HG03175 (cell line): Measurements from ENCODE around the gene DUSP23.

Experiments used
- ATAC-seq: cut with Tn5 transposase; IDR thresholded peaks from one replicate; pipeline ENCODE4 v1.9.1; 2021; ENCODE audit warnings: mild to moderate bottlenecking, moderate library complexity; ENCODE audit not compliant: unreplicated experiment

Gene DUSP23

DNA sequence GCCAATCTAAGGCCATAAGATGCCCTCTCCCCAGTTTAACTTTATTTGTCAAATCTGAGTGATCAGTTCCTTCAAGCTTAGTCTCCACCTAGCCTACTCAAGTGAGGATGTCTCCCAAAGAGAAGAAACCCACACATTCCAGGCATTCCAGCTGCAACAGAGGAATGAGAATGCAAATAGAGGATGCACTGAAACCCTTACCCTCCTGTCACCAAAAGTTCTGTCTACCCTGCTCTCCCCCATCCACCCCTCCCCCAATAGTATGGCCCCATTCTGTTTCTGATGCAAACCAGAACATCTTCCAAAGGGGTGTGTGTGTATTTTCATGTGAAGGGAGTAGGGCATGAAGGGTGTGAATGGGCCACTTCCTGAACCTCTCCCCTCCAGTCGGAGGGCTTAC, 3.0 kb downstream of the DUSP23 start:
- ATAC-seq: no peak

DNA sequence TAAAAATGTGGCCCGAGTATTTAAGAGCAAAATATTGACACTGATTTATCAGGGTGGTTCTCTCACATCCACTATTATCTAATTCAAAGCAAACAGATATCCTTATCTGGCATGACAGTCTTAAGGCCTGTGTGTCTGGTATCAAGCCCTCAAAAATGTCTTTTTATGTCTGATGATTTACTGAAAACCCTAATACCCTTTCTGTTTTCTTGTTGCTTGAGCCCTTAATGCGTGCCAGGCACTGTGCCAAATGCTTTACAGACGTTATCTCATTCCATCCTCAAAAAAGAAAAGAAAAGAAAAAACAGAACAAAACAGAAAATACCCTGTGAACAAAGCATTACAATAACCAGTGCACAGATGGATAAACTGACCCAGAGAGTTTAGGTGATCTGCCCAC, 5.7 kb downstream of the DUSP23 start:
- ATAC-seq: no peak

DNA sequence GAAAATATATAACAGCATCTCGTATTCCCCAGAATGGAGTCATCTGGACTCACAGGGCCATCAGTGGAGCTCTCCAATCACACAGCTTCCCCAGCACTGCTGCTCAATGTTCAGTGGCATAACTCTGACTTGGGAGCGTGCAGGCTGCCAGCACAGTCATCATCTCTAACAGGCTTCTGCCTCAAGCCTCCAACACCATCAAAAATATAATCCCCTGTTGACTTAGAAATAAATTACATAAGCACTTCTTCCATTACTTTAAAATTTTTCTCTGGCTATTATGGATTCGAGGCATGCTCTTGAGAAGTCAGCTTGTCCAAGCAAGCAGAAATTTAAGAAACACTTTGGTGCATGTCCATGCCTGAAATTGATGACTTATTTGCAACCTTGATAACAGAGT, 6.2 kb downstream of the DUSP23 start:
- ATAC-seq: no peak

DNA sequence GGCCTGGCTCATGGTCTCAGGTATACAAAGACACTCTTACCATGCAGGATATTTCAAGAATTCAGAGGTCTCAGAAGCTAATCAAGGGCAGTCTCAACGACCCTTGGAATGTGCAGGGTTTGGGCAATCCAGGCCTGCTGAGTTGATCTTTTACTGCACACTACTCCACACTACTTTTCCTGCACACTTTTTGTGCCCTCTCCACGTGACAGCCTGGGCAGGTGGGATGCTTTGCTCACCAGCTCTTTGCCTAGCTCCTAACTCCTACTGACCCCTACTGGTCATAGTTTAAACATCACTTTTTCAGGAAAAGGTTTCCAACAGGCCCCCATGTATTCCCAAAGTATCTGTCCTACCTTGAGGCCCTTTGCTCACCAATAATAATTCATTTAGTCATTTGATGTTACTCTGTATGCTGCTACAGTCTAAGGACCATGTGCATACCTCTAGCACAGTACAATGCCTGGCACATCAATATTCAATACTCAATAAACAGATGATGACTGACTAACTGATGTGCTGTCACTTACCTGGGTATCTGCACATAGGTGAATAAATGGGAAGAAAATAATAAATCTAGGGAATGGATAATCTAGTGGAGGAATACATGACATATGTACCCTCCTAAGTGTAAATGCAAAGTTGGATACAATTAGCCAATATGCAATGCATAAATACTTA, 9.6 kb downstream of the DUSP23 start:
- no peak for ATAC-seq

DNA sequence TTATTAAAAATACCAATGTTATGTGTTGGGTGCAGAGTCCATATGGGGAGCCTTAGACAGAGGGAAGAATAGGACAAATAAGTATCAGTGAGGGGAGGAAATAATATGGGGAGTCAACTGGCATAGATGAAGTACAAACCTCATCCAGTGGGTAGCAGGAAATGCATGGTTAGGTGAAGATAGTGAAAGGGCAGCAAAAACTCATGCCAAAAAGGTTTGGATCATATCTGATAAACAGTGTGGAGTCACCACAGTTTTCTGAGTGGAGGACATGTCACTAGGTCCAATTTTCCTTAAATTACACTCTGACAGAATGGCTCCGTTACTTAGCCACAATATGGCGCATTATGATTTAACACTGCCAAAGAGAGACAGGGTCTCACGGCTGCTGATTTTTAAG, 10.3 kb downstream of the DUSP23 start:
- no peak for ATAC-seq

DNA sequence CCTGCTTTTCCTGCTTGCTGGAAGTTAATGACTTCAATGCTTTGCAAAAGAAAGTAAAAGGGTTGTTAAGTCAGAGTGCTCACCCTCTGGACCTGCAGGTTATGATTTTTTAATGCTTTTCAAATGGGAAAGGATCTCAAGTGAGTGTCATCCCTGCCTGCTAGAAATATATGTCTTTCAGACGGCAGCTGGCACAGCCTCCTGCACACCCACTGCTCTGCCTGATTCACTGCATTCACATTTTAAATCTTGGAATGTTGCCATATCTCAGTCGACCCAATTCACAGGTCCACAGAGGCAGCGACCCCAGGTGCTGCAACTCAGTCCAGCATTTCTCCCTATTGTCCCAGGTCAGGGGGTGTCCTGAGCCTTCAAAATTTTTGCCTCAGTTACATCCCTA, 10.7 kb downstream of the DUSP23 start:
- no peak for ATAC-seq

DNA sequence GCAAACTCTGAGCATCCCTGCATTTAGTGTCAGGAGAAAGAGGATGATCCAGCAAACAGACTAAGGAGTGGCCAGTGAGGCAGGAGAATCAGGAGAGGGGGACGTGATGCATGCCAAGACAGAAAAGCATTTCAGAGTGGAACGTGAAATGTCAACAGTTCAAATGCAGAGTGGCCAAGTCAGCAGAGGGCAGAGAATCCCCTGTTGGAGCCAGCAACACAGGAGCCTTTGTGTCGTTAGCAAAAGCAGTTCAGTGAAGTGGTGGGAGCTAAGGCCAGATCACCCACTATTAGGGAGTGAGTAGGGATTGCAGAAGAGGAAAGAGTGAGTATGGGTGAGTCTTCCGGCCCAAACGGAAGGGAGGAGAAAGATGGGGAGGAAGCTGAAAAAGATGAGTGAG, 14.8 kb downstream of the DUSP23 start:
- no peak for ATAC-seq

DNA sequence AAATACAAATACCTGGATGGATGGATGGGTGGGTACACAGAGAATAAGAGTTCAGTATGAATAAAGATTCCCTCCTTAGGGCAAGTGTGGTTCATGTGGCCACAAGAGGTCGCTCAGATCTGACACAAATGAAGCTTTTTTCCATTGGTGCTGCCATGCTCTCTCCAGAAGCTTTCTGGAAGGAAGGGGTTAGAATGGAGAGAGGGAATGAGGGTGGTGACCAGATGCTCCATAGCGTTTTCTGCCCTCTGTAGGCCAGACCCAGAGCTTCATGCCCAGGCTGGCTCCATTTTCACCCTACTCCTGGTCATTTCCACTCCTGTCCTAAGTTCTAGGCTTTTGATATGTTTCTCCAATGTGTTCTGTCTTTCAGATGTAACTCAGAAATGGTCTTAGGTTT, 18.1 kb downstream of the DUSP23 start:
- ATAC-seq: no peak

DNA sequence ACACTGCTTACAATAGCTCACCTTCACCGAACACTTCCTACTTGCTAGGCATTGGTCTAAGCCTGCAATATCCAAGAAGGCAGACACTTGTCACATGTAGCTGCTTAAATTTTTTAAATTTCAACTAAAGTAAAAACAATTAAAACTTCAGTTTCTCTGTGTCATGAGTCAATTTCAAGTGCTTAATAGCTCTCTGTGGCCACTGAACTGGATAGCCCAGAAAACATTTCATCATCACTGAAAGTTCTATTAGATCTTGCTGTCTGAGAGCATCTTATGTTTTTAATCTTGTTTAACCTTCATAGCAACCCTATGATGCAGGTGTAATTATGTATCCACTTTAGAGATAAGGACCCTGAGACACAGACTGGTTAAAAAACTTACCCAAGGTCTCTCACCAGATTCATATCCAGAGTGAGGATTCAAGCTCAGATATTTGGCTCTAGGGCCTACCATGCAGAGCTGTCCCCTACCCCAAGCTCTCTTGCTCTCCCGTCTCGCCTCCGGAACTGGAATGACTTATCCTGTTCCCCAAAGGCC, 18.8 kb downstream of the DUSP23 start:
- no peak for ATAC-seq

DNA sequence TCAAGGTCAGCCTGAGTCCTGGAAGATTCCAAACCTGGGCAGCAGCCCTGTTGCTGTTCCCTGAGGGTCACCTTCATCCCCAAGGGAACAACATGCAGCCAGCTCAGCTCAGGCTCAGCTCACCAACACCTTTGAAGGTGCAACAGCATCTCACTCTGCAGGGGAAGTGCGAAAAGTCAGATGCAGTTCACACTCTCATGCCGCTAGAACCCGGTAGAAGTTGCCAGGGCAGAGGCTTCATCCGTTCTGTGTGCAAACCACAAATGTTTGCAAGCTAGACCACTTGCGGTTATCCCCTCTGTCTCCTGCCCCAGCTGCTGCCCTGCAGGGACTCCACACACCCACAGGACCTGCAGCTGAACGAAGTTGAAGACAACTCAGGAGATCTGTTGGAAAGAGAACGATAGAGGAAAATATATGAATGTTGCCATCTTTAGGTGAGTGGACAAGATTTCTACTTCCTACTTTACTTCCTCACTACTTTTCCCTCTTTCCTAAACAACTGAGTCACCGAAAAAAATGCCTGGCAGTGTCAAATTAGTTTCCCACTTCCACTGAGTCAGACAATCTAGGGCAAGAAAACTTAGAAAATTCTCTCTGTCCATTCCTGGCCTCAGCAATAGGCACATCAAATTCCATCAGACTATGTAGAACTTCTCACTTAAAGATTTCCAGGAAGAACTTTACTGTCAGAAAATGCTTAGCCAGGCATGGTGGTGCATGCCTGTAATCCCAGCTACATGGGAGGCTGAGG, 19.6 kb downstream of the DUSP23 start:
- peak; percentile 64 for ATAC-seq

DNA sequence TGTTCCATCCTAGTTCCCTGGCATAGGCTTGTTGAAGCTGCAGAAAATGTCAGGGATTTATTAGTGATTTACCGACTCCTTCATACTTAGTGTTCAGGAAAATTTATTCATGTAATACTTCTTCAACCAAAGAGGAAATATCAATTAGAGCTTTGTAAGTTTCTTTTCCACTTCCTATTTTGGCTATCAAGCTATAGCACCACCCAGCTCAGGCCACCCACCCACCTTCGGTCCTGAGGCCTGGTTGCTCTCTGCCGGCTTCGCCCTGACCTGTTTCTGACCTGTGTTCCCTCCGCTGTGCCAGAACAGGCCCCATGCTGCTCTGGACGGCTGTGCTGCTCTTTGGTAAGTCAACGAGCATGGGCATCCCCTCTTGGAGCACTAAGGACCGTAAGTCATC, 21.3 kb downstream of the DUSP23 start, which contains the start of gene FCRL6:
Gene FCRL6 (plus strand): TSS at position 250 of the 400 bp plus-strand sequence. CDS start 65 bp downstream, at position 315.
- no peak for ATAC-seq

DNA sequence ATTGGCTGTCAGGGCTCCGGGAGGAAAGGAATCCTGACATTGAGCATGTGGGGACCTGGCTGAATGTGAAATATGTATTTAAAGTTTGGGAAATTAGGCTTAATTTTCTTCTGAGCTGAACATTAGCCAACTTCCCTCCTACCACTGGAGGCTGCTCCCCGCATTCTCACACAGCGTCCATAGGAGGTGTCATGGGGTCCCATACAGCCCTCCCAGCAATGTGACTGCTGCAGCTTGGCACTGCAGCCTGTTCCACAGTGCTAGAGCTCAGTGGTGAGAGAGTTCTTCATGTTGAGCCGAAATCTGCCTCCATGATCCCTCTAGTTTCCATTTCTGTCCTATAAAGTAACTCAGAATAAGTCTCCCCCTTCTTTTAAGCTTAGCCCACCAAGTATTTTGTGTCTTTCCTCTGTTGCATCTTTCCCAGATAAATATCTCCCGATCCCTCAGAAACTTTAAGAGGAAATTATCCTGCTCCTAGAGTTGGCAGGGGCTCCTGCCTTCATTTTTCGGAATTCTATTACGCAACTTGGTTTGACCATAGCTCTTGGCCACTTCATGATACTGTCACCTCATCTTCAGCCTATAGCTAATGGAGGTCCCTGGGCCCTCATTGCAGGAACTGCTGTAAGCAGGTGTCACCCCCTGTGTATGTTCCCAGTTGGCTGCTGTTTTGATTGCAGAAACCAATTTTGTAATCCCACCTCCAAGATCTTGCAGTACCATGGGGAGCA, 23.4 kb downstream of the DUSP23 start:
- ATAC-seq: no peak

DNA sequence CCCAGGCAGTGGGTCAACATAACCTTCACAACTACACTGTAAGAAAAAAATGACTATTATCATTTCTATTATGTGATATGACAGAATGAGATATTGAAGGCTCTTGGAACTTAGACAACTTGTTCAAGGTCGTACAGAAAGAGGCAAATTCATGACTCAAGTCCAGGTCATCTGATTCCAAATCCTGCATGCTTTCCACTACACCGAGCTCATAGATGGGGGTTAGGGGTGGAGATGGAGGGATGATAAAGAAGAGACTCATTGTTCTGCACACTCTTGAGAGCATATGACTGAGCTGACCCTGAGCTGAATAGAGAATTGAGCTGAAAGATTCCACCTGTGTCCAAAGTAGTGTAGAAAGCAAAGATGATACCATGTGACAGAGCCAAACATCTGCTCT, 24.2 kb downstream of the DUSP23 start:
- ATAC-seq: no peak

DNA sequence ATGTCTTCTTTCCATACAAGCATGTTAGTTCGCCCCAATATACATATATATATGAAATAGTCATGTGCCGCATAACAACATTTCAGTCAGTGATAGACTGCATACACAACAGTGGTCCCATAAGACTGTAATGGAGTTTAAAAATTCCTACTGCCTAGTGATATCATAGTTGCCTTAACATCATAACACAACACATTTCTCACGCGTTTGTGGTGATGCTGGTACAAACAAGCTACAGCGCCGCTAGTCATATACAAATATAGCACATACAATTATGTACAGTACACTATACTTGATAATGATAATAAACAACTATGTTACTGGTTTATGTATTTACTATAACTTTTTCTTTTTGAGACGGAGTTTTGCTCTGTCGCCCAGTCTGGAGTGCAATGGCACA, 35.2 kb downstream of the DUSP23 start:
- ATAC-seq: no peak

DNA sequence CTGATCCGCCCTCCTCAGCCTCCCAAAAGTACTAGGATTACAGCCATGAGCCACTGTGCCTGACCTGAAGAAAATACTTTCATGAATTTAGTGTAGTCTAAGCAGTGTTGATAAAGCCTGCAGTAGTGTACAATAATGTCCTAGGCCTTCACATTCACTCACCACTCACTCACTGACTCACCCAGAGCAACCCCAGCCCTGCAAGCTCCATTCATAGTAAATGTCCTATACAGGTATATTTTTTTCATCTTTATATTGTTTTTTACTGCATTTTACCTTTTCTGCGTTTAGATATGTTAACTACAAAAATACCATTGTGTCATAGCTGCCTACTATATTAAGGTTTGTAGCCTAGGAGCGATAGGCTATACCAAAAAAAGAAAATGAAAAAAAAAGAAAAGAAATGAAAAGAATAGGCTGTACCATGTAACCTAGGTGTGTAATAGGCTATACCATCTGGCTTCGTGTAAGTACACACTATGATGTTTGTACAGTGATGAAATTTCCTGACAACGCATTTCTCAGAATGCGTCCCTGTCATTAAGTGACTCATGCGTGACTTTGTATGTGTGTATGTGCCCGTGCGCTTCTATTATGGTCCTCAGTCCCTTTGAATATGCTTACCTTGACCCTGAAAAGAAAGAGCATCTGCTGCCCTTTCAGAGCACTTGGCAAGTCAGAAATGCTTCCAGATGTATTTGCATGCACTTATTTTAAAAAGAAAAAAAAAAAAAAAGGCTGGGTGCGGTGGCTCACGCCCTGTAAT, 36.7 kb downstream of the DUSP23 start:
- no peak for ATAC-seq

DNA sequence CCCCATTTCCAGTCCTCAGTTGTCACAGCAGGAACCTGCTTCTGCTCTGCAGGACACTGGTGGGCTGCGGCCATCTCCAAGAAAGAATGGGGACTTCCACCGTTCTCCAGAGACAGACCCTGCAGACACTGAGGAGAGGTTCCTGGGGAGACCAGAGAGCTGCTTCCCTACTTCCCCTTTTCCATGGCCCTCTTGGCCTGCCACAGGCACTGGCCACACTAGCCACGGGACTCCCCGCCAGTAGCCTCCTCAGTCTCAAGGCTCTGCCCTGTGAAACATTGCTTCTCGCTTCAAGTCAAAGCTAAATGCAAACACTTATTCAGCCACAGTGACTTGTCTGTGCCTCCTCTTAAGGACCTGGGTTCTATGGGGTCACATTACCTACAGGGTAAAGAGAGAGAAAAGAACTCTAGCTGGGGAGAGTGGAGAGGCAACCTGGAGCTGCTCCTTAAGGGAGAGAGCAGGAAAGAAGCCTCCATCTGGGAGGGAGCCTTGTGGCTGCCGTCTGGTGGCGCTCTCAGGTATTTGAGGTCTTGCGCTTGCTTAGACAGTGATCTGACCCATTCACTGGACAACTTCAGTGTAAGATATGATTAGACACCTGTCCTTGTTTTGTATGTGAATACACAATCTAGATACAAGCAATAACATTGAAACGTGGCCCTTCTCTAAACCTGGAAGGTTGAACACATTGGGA, 40.6 kb downstream of the DUSP23 start:
- no peak for ATAC-seq

DNA sequence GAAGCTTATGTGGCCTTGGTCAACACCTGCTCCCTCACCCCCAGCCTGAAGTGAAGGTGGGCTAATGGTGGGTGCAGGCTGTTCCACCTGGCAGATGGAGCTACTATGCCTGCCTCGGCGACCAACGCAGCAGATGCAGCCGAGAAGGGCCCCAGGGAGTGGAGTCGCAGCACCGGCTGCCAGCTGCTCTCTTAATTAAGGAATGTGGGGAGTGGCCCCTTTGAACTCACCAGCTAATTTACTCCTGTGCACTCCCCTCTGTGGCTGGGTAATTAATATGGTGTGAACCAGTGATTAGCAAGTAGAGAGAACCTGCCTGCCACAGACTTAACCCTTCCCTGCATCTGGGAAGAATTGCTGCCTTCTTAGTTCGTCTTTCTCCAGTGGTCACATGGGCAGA, 42.6 kb downstream of the DUSP23 start:
- no peak for ATAC-seq

DNA sequence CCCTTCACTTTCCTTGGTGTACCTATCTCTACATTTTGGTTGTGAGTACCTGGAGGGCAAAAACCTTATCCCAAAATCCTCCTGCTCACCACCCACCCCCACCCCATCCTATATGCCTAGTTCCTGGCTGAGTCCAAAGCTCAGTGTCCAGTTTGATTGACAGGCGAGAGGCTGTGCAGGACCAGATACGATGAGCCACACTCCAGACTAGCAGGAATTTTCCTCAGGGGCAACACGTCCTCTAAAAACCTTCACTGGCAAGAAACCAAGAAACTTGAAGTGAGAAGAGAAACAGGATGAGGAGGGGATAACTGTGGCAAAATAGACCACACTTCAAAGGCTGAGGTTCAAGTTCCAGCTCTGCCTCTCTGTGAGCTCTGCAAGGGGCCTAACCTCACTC, 44.8 kb downstream of the DUSP23 start:
- ATAC-seq: no peak

DNA sequence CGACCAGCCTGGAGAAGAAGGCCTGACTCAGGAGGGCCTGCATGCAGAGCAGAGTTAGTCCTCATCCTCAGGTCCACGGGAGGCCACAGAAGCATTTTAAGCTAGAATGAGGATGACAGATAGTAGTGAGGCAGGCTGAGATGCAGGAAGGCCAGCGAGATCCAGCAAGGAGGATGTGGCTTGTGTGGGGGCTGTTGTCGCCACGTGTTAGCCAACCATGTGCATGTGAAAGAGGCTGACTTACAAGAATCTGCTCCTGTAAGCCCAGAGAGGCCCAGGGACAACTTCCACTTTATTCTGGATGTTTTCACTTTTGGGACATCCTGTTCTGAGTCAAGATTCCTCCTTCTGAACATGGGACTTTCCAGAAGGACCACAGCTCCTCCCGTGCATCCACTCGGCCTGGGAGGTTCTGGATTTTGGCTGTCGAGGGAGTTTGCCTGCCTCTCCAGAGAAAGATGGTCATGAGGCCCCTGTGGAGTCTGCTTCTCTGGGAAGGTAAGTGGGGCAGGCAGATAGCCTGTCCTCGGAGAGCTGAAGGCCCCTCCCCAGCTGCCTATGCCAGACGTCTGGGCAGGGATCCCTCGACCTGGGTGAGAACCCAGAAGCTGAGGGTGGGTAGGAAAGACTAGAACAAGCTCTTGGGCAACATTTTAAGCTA, 45.8 kb downstream of the DUSP23 start, which contains the start of gene SLAMF8:
Gene SLAMF8 (plus strand): TSS at position 433 of the 661 bp plus-strand sequence. CDS start 26 bp downstream, at position 459.
- peak; percentile 49 for ATAC-seq

DNA sequence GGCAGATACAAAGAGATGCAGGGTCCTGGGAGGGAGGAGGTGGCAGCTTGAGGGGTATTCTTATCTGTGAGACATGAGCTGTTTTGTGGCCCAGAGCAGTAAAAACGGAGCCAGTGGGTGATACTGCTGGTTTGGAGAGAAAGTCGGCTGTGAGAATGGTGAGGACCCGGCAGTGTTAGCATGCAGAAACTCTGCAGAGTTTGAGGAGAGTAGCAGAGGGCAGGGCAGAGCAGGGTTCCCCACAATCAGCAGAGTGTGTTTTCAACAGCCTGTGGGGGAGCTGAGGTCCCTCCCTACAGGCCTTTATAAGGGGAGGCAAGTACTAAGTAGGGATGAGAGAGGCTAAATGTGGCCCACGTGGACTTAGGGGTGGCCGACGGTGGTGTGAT, 46.3 kb downstream of the DUSP23 start:
- ATAC-seq: no peak
